Esophagus muscularis mucosa (tissue), 4 donors: Measurements from ENCODE around the gene GLRA2.

Experiments
- EP300 ChIP-seq: sonication (generic); formaldehyde crosslinking; IDR thresholded peaks from one replicate; pipeline ENCODE4 v1.6.1; 2017; ENCODE audit warnings: antibody characterized with exemption
- POLR2A ChIP-seq: fragments of 450-650 bp; IDR thresholded peaks from one replicate; pipeline ENCODE4 v1.6.1; 2017; ENCODE audit warnings: antibody characterized with exemption, moderate library complexity, mild to moderate bottlenecking, low read depth
- POLR2AphosphoS5 ChIP-seq, 2 donors: sonication (generic); formaldehyde crosslinking; IDR thresholded peaks; one replicate each; pipeline ENCODE4 v1.6.1; 2017; ENCODE audit warnings: antibody characterized with exemption in 2 of 2
- TF ChIP-seq, protein P1 (sequence below), 3 experiments: fragments of 200-600 bp in 2 of 3; fragments of 450-650 bp in 1 of 3; sonication (generic) in 2 of 3; IDR thresholded peaks; one replicate each; pipeline ENCODE4 v1.5.1; 2017 to 2019; ENCODE audit warnings: antibody characterized with exemption in 3 of 3, mild to moderate bottlenecking in 2 of 3, moderate library complexity in 1 of 3

DNA sequence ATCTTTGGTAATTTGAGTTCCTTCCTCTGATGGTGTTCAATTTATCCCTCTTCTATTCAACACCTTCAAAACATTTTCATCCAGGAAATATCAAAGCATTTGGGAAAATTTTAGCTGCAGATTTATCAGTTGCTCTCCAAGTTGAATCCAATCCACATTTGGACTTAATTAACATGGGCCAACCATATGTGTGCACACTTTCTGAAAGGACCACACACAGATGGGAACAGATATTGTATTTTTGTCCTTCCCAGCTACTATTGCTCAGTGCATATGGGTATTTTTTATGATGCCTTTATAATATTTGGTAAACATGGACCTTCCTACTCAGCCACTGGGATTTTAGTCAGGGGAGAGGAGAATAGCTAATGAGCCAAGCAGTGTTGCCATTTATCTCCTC lies 65.2 kb downstream of the GLRA2 start:
- TF ChIP-seq, protein P1, sequence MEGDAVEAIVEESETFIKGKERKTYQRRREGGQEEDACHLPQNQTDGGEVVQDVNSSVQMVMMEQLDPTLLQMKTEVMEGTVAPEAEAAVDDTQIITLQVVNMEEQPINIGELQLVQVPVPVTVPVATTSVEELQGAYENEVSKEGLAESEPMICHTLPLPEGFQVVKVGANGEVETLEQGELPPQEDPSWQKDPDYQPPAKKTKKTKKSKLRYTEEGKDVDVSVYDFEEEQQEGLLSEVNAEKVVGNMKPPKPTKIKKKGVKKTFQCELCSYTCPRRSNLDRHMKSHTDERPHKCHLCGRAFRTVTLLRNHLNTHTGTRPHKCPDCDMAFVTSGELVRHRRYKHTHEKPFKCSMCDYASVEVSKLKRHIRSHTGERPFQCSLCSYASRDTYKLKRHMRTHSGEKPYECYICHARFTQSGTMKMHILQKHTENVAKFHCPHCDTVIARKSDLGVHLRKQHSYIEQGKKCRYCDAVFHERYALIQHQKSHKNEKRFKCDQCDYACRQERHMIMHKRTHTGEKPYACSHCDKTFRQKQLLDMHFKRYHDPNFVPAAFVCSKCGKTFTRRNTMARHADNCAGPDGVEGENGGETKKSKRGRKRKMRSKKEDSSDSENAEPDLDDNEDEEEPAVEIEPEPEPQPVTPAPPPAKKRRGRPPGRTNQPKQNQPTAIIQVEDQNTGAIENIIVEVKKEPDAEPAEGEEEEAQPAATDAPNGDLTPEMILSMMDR (IDR thresholded peaks at IDR 0.05) = no peak
- TF ChIP-seq EP300 (no peak), POLR2A (no peak), POLR2AphosphoS5 (IDR thresholded peaks at IDR 0.05) (no peak)
